Stimulated activated CD4-positive, alpha-beta T cell treated with anti-CD3 and anti-CD28 coated beads, Interleukin-4, amount 100 ng/mL, for 48 hours (primary cell): ENCODE results near the gene PANX1.

Experiments
- DNase-seq, 2 donors: peaks; one replicate each; pipeline ENCODE4 v3.0.0-alpha.2; 2020; ENCODE audit warnings: low read depth in 2 of 2

Gene PANX1

GRCh38 chr11:94129512-94130297 lies 1.1 kb downstream of the PANX1 start:
- no peak for DNase-seq

- no peak for DNase-seq
Measured at GRCh38 chr11:94130298-94131046, 1.8 kb downstream of the PANX1 start.

GRCh38 chr11:94131047-94131717 lies 2.5 kb downstream of the PANX1 start:
- no peak for DNase-seq

GRCh38 chr11:94131718-94132115 lies 3.1 kb downstream of the PANX1 start:
- DNase-seq = no peak

GRCh38 chr11:94132152-94132558 lies 3.5 kb downstream of the PANX1 start:
- no peak for DNase-seq

GRCh38 chr11:94132823-94133408 lies 4.3 kb downstream of the PANX1 start:
- DNase-seq = no peak

- DNase-seq = no peak
Measured at GRCh38 chr11:94133752-94134151, 5.1 kb downstream of the PANX1 start.

- DNase-seq = peak; percentile 13 to 38
Measured at GRCh38 chr11:94134651-94135512, 6.2 kb downstream of the PANX1 start.

- no peak for DNase-seq
Measured at GRCh38 chr11:94139416-94139815, 10.8 kb downstream of the PANX1 start.

GRCh38 chr11:94140154-94140655 lies 11.6 kb downstream of the PANX1 start:
- no peak for DNase-seq

GRCh38 chr11:94141511-94142307 lies 13.1 kb downstream of the PANX1 start:
- DNase-seq = no peak

GRCh38 chr11:94142308-94143281 lies 14.0 kb downstream of the PANX1 start:
- DNase-seq = no peak

GRCh38 chr11:94144216-94144615 lies 15.6 kb downstream of the PANX1 start:
- no peak for DNase-seq

GRCh38 chr11:94144664-94145063 lies 16.0 kb downstream of the PANX1 start:
- no peak for DNase-seq

- DNase-seq = no peak
Measured at GRCh38 chr11:94145431-94145830, 16.8 kb downstream of the PANX1 start.

- DNase-seq = no peak
Measured at GRCh38 chr11:94145916-94146315, 17.3 kb downstream of the PANX1 start.

GRCh38 chr11:94147433-94147845 lies 18.8 kb downstream of the PANX1 start:
- no peak for DNase-seq

- DNase-seq = no peak
Measured at GRCh38 chr11:94148189-94148588, 19.5 kb downstream of the PANX1 start.

- no peak for DNase-seq
Measured at GRCh38 chr11:94149431-94150017, 20.9 kb downstream of the PANX1 start.
